NOMO-1 treated with DMSO at 0.1 percent for 48 hours (cell line): ENCODE data around the gene MIOX.

Source experiments
- DNase-seq: peaks from one replicate; lab custom pipeline; 2025; ENCODE audit not compliant: unreplicated experiment; lab: John Stamatoyannopoulos, UW

MIOX gene

DNA sequence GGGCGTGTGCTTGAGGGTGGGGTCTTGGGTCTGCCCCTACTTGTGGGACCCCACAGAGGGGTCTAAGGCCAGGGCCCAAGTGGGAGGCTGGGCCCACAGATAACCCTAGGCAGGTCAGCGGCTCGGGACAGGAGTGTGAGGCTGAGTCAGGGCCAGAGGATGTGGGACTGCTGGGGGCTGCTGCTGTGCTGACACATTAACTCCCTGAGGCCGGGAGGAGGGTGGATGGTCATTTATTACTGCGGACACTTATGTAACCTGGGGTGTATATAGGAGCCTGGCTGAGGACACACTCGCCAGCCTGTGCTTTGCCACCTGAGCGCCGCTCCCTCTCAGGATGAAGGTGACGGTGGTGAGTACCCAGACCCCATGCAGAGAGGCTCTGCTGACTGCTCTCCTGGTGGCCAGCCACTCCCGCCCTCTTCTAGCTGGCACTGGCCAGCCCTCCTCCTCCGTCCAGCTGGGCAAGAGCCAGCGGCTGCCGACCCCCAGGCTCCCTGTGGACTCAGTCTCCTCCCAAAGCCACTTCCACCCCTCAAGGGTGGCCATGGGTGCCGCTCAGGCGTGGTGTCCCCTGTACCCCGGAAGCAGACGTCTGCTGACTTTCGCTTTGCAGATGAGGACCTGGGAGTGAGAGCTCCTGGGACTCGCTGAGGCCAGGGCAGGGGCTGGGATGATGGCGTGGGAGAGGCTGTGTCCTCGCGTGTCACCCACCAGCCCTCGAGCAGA is at the start of gene MIOX:
Gene MIOX, plus strand, starts transcription at position 299 of the 729 bp plus-strand sequence. Its CDS starts 39 bp downstream, at position 338.
- DNase-seq, result no peak

DNA sequence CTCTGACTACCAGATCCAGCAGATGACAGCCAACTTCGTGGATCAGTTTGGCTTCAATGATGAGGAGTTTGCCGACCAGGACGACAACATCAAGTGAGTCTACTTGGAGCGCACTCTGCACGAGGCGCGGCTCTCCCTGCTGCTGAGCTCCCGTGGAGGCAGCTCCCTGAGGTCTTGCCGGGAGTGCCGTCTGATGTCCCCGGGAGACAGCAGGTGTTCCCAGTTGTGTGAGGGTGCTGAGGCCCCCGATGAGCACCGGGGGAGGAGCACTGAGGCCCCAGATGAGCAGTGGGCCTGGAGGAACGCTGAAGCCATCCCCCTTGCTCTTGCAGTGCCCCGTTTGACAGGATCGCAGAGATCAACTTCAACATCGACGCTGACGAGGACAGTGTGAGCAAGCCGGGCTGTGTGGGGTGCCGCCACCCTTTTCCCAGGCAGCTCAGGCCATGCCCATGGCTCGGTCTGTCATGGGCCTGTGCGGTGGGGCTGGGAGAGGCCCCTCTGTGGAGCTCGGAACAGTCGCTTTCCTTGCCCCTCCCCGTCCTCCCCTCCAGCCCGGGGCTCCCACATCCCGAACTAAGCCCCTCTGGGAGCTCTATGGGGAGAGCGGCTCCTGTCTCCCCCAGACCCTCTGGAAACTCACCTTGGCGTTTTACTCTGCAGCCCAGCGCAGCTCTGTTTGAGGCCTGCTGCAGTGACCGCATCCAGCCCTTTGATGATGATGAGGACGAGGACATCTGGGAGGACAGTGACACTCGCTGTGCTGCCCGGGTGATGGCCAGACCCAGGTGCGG is 49.0 kb upstream of the MIOX start:
- no peak for DNase-seq

DNA sequence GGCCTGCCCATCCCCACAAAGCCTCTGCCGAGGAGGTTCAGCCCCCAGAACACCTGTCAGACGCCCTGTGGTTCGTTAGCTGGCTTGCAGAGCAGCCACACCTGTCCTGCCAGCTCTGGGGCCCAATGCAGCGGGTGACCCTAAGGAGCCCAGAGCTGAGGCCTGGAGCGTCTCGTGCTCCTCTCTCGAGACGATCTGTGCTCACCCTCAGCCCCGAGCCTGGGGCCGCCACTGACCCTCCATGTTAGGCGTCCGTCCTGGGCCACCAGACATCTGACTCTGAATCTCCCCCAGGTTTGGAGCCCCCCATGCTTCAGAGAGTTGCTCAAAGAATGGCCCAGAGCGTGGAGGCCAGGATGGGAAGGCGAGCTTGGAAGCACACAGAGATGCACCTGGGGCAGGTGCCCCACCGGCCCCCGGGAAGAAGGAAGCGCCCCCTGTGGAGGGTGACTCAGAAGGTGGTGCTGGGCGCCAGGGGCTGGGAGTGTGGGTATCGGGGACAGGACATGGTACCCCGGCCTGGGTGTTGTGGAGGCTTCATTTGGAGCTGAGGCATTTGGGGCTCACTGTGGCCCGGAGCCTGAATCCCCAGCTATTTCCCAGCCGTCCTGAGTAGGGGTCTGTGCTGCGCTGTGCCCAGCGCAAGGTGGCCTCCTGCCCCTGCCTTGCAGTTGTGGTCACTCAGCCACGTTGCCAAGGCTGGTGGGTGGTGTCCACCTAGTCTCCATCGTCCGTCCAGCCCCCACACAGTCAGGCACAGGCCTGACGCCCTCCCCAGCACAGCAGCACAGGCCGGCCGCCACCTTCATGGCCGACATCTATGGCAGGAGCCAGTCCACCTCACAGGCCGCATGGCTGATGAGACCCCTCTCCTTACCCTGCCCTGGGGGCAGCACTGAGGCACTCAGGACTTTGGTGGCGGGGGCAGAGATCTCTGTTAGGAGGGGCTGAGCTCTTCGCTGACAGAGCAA is 48.1 kb upstream of the MIOX start:
- no peak for DNase-seq

DNA sequence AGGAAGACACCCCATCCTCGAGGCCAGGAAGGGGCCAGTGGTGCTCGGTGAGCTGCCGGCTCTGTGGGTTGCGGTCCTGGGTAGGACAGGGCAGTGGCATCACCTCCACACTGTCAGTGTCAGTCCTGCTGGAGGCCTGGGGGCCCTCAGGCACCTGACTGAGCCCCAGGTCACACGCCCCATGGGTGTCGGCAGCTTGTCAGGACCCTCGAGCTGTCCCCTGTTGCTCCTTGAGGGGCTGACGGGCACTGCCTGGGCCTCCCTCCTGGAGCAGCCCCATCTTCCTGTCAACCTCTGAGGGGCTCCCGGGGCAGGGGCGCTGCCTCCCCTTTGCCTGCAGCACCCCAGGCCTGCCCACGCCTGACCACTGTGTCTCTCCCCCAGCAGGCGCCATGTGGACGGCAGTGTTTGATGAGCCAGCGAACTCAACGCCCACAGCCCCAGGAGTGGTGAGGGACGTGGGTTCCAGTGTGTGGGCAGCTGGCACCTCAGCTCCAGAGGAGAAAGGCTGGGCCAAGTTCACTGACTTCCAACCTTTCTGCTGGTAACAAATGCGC is 47.3 kb upstream of the MIOX start:
- DNase-seq, result no peak

DNA sequence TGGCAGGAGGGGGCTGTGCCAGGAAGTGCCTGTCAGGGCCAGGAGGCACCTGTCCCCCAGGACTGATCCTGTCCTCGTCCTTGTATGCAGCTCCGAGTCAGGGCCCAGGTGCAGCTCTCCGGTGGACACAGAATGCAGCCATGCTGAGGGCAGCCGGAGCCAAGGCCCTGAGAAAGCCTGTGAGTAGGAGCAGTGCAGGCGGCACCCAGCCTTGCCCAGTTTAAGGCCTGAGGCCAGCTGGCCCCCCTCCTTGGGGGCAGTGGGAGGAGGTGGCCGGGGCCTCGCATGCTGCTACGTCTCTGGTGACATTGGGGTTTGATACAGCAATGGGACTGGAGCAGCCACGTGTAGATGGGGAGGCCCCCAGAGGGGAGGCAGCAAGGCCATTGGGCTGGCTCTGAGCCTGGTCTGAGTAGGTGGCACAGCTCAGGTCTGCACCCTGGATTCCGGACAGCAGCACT is 46.8 kb upstream of the MIOX start:
- no peak for DNase-seq

DNA sequence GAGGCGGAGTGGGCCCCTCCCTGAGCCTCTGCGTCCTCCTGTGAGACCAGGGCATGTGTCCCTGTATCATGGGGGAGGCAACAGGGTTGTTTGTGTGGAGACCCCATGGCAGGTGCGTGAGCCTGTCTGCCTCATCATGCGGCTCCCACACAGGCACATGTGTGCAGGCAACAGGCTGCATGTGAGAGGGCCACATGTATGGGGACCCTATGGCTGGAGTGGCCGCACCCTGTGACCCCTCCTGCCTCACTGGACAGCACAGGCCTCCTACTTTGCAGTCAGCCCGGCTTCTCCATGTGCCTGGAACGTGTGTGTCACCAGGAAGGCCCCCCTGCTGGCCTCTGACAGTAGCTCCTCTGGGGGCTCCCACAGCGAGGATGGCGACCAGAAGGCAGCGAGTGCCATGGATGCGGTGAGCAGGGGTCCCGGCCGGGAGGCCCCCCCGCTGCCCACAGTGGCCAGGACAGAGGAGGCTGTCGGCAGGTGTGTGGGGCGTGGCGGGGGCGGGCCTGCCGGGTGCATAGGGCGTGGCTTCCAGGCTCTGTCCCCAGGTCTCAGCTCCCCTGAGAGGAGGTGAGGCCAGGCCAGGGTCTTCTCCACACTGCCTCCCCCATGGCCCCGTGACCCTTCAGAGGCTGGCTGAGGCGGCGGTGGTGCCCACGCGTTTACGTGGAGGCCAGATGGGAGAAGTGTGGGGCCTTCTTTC is 46.0 kb upstream of the MIOX start:
- no peak for DNase-seq

DNA sequence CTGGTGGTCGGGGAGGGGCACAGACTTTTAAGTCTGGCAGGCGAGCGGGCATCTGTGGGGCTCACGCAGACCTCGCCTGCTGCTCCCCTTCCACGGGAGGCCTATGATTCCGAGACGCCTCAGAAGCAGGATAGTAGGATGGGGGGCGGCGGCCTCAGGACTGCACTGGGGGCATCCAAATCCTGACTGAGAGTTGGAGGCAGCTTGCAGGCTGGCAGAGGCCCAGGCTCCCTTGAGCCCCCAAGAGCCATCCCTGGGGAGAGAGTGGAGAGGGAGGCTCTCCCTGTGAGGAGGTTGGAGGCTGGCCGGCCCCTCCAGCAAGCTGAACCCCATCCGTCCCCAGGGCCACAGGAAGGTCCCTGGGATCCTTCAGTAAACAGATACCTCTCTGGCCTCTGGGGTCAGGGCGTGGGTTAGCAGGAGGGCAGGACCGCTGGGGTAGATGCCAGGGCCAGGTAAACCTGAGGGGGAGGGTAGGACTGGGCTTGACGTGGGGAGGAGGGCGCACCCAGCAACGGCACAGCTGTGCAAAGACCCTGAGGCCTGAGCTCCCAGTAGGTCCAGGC is 45.1 kb upstream of the MIOX start:
- no peak for DNase-seq

DNA sequence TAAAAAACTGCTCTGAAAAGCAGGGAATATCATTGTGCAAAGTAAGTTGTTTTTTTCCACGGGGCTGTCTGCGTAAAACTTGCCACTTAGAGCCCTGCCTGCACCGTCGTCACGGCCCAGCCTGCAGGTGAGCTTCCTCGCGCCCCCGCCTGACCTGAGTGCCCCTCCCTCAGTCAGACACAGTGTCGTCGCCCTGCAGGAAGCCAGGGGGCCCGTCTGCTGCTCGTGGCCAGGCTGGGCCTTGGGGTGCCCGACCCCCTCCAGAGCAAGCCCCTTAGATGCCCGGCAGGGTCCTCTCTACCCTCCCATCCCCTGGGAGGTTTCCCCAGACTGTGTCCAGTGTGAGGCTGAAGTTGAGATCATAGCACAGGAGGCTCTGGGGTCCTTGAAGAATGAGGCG is 43.5 kb upstream of the MIOX start:
- no peak for DNase-seq

DNA sequence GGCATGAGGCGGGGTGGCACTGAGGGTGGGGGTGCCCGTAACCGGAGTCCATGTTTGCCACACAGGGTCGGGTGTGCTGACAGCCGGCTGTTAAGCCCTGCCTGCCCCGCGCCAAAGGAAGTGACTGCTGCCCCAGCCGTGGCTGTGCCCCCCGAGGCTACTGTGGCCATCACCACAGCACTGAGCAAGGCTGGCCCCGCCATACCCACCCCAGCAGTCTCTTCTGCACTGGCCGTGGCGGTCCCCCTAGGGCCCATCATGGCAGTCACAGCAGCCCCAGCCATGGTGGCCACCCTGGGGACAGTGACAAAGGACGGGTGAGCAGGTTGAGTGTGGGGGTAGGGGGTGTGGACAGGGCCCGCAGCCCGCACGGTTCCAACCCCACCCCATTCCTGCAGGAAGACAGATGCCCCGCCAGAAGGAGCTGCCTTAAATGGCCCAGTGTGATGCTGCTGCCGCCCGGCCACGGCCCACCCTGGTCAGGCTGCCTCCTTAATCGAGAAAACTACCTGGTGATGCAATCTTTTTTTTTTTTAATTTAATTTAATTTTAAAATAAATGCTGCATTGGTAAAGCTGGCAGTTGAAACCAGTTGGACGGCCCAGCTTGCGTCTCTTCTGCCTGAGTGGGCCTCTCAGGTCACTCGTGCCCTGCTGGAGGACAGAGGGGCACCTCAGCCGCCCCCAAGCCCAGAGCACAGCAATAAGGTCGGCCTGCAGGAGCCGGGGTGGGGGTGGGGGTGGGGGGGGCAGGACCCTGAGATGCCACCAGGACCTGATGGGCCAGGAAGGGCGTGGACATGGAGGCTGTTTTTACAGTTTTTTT is 42.6 kb upstream of the MIOX start:
- DNase-seq, result no peak

DNA sequence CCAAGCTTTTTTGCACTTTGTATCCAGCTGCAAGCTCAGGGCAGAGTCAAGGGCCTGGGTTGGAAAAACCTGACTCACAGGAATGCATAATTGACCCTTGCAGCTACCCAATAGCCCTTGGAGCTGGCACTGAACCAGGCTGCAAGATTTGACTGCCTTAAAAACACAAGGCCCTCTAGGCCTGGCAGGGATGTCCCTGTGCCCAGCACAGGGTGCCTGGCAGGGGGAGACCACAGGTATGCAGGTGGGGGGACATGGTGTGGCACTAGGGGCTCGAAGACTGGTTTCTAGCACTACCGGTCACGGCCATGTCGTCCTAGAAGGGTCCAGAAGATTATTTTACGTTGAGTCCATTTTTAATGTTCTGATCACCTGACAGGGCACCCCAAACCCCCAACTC is 42.0 kb upstream of the MIOX start:
- no peak for DNase-seq

DNA sequence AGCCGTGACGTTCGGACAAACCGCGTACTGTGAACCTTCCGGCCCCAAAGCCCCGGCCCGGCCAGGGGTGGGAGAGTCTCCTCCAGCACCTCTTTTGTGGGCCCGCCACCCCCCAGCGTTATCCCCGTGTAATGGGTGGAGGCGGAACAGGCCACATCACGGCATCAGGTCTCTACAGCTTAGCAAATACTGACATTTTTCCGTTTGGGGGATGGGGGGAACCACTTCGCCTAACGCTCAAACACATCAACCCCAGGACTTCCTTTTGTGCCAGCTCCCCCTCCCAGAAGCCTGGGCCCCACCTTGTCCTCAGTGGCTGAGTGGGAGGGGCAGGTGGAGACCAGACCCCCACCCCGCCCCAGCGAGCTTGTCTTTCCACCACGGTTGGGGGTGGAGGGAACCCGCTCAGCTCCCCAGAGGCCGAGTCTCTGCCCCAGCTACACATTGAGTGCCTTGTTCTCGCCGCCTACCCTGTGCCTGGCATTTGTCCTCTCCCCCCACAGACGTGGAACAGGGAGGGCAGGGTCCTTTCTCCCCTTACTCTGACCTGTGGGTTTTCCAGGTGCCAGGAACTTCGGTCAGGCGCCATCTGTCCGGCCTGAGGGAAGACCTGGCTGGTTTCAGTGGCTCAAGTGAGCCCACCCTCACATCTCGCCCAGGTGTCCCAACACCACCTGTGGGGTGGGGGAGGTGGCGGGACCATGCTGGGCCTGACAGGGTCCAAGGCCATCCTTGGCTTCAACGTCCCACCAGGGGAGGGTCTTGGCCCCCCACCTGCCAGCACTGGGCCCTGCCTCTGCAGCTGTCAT is 41.4 kb upstream of the MIOX start:
- no peak for DNase-seq

DNA sequence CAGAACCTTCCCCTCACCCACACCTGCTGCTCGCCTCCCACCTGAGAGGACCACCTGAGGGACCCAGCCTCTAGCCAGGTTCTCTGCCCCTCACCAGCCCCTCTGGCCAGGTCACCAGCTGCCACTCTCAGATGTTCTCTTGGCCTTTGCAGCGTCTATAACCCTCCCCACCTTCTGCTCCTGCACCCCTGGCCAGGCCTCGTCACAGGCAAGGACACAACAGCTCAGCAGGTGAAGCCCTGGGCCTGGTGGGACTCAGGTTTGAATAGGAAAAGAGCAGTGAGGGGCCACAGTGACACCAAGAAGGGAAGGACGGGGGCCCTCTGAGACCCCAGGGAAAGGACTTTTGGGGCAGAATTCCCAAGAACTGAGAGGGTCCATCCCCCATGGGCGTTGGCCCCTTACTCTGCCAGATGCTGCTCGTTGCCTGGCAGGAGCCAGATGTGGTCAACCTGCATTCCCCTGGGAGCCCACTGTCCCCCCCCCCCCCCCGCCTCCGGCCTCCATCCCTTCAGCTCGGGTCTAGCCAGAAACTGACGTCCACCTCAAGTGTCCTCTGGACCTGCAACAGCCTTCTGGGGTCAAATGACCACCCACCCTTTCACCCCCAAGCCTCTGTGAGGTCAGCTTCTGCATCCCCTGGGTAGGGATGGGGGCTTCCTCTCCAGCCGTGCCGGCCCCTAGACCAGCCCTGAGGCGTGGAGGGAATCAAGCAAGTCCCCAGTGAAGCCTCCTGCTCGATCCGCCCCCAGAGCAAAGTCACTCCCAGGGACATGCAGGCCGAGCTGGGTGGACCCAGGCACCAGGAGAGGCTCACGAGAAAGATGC is 40.6 kb upstream of the MIOX start:
- no peak for DNase-seq

DNA sequence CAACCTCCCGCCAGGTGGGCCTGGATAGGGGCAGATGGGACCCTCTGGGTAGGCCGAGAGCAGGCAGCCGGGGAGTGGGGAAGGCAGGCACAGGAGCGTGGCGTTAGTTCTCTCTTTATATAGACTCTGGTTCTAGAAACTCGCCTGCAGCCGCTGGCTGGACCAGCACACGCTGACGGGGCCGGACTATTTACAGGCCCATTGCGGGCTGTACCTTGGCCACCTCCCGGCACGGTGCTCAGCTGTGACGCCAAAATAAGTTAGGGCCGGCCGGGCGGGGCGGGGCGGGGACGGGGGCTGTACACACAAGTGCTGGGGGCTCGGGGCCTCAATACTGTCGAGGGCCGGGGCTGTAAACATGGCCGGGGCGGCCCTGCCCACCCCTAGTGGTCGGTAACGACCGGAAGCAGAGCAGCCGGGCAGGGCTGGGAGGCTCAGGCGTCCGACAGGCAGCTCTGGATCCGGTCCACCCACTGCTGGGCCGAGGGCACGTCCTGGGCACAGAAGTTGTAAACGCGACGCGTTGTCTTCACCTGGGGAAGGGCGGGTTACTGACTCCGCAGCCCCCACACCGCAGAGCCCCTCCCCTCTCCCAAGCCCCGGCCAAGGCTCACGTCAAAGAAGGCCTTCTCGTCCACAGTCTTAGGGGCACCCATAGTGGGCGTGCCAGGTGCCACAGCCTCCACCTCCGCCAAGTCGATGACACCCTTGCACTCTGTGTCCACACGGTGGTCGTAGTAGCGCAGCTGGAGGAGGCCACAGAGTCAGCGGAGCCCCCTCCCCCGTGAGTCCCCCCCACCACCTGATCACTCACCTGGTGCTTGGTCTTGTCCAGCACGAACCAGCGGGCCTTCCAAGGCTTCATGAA is 39.7 kb upstream of the MIOX start:
- DNase-seq, result no peak

DNA sequence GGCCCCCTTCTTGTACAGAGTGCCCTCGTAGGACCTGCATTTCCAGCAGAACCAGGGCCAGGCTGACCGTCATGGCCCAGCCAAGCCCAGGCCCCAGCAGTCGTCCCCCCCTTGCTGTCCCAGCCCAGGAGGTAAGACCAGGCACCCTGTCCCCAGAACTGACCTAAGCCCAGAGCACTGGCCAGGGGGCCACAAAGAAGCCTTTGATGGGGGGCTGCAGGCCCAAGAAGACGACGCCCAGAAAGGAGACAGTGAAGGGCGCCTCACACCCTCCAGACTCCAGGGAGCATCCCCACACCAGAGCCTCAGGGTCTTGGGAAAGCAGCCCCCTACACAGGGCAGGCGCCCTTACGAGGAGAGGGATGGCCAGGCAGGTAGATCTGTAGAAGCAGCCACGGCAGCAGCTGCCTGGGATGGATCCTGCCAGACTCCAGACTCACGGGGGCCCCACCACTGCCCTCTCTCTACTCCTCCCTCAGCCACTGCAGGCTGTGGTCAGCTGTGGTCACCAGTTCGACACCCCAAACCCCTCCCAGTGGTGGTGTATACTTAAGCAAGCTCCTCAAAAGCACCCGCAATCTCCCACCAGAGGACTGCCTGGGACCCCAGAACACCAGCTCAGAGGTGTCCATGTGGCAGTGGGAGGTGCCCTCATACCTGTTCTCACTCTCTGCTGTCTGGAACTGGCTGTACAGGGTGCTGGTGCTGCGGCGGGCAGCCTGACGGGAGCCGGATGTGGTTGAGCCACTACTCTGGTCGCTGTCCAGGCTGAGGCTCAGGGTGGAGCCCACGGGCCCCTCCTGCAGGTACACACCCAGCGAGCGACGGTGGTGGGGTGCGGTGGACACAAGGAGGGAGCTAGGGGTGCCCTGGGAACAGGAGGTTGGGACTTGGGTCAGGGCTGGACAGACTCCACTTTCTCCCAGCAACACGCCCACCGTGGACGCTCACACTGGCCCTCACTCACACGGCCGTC is 38.8 kb upstream of the MIOX start:
- DNase-seq, result no peak

DNA sequence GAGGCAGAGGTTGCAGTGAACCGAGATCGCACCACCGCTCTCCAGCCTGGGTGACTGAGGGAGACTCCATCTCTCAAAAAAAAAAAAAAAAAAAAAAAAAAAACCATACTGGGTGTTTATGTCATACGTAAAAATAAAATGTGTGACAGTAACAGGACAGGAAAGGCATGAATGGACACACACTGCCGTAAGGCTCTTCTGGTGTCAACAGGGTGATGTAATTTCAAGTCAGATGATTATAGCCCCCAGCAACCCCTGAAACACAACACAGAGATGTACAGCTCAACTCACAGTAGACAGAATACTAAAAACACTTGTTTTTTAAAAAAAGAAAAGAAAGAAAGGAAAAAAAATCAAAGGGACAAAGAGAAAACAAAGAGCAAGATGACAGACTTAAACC is 34.0 kb upstream of the MIOX start:
- DNase-seq, result no peak
